HepG2 (cell line): ENCODE results near the gene EEF1AKMT4. TPM values are rescaled to one million over a fixed set of nuclear protein-coding genes. Genes with fewer than 3 reads are reported as not detected.

Experiments used
- GATA4 ChIP-seq: sonication (generic); IDR thresholded peaks from 2 replicates; pipeline ENCODE4 v1.6.1; 2016; ENCODE audit warnings: antibody characterized with exemption, low read depth, borderline replicate concordance
- IRF2 ChIP-seq: IDR thresholded peaks from 2 replicates; pipeline ENCODE4 v1.6.1; 2018; ENCODE audit warnings: missing genetic modification reagents, missing compliant biosample characterization
- JUNB ChIP-seq: sonication (generic); formaldehyde crosslinking; IDR thresholded peaks from 2 replicates; pipeline ENCODE4 v1.8.0; 2022; ENCODE audit warnings: missing genetic modification reagents, mild to moderate bottlenecking, borderline replicate concordance
- NCOA5 ChIP-seq: sonication (generic); formaldehyde crosslinking; IDR thresholded peaks from 2 replicates; pipeline ENCODE4 v1.4.0; 2020; ENCODE audit warnings: missing genetic modification reagents
- NFE2L1 ChIP-seq: sonication (generic); formaldehyde crosslinking; IDR thresholded peaks from 2 replicates; pipeline ENCODE4 v1.4.0; 2020; ENCODE audit warnings: missing genetic modification reagents, mild to moderate bottlenecking, borderline replicate concordance
- PAWR ChIP-seq: sonication (generic); formaldehyde crosslinking; IDR thresholded peaks from 2 replicates; pipeline ENCODE4 v1.4.0; 2020; ENCODE audit warnings: missing genetic modification reagents, mild to moderate bottlenecking, borderline replicate concordance
- RXRA ChIP-seq: sonication (generic); formaldehyde crosslinking; IDR thresholded peaks from 2 replicates; pipeline ENCODE4 v1.5.1; 2020; ENCODE audit warnings: missing genetic modification reagents
- SKI ChIP-seq: fragments of 450-650 bp; IDR thresholded peaks from one replicate; pipeline ENCODE4 v1.6.1; 2018; ENCODE audit warnings: mild to moderate bottlenecking; ENCODE audit not compliant: partially characterized antibody
- SP4 ChIP-seq: sonication (generic); formaldehyde crosslinking; IDR thresholded peaks from 2 replicates; pipeline ENCODE4 v1.8.1; 2023; ENCODE audit warnings: mild to moderate bottlenecking, missing genetic modification reagents
- ZFP1 ChIP-seq: IDR thresholded peaks from 2 replicates; pipeline ENCODE4 v1.6.1; 2016
- ZNF33B ChIP-seq: sonication (generic); formaldehyde crosslinking; IDR thresholded peaks from 2 replicates; pipeline ENCODE4 v1.5.1; 2020; ENCODE audit warnings: mild to moderate bottlenecking, missing genetic modification reagents
- ZNF383 ChIP-seq: sonication (generic); formaldehyde crosslinking; IDR thresholded peaks from 2 replicates; pipeline ENCODE4 v1.4.0; 2020; ENCODE audit warnings: missing genetic modification reagents, mild to moderate bottlenecking, borderline replicate concordance
- polyA plus RNA-seq, 8 experiments: library from polyadenylated mRNA; depleted of rRNA in 3 of 8; stranded (reverse) in 7 of 8; unstranded in 1 of 8; fragments of >200 nt; fragmentation: Illumina TruSeq in 4 of 8; extraction: Trizol in 4 of 8; gene quantifications; 2 replicates each; pipeline versions ENCODE4 v1.2.1 to v1.2.3, GENCODE V29; 2011 to 2016; ENCODE audit warnings: low read depth in 4 of 8, missing spikeins in 1 of 8, mixed read lengths in 1 of 8; ENCODE audit not compliant: insufficient read depth in 1 of 8
- total RNA-seq, 5 experiments: library from RNA; depleted of rRNA; stranded (reverse); fragments of >200 nt; fragmentation: Illumina TruSeq; extraction: Trizol; gene quantifications; 2 replicates each; pipeline ENCODE4 v1.2.3, GENCODE V29; 2016; ENCODE audit warnings: low read depth in 1 of 5
- TF ChIP-seq, protein P1 (sequence below), 2 experiments: IDR thresholded peaks; 2 replicates each; pipeline ENCODE4 v1.6.1; 2011 to 2012; ENCODE audit warnings: low read length in 2 of 2, borderline replicate concordance in 1 of 2, low read depth in 1 of 2, mild to moderate bottlenecking in 1 of 2, moderate library complexity in 1 of 2
- TF ChIP-seq, protein P2 (sequence below): sonication (generic); formaldehyde crosslinking; IDR thresholded peaks from 2 replicates; pipeline ENCODE4 v1.8.1; 2023; ENCODE audit warnings: mild to moderate bottlenecking, missing genetic modification reagents
- TF ChIP-seq, protein P3 (sequence below): sonication (generic); formaldehyde crosslinking; IDR thresholded peaks from 2 replicates; pipeline ENCODE4 v1.4.0; 2020; ENCODE audit warnings: missing genetic modification reagents, mild to moderate bottlenecking, borderline replicate concordance
- TF ChIP-seq, protein P4 (sequence below): sonication (generic); formaldehyde crosslinking; IDR thresholded peaks from 2 replicates; pipeline ENCODE4; 2020; ENCODE audit warnings: missing genetic modification reagents, mild to moderate bottlenecking, borderline replicate concordance
- TF ChIP-seq, protein P5 (sequence below): sonication (generic); formaldehyde crosslinking; IDR thresholded peaks from 2 replicates; pipeline ENCODE4 v1.5.0; 2020; ENCODE audit warnings: mild to moderate bottlenecking, low read depth, missing genetic modification reagents, borderline replicate concordance

Gene EEF1AKMT4
- total and polyA plus RNA-seq, 2 of the 13 experiments (the other 11 are each of a cell fraction or from before 2014, with no cell fraction given) = 13.1 to 15.8 TPM

DNA sequence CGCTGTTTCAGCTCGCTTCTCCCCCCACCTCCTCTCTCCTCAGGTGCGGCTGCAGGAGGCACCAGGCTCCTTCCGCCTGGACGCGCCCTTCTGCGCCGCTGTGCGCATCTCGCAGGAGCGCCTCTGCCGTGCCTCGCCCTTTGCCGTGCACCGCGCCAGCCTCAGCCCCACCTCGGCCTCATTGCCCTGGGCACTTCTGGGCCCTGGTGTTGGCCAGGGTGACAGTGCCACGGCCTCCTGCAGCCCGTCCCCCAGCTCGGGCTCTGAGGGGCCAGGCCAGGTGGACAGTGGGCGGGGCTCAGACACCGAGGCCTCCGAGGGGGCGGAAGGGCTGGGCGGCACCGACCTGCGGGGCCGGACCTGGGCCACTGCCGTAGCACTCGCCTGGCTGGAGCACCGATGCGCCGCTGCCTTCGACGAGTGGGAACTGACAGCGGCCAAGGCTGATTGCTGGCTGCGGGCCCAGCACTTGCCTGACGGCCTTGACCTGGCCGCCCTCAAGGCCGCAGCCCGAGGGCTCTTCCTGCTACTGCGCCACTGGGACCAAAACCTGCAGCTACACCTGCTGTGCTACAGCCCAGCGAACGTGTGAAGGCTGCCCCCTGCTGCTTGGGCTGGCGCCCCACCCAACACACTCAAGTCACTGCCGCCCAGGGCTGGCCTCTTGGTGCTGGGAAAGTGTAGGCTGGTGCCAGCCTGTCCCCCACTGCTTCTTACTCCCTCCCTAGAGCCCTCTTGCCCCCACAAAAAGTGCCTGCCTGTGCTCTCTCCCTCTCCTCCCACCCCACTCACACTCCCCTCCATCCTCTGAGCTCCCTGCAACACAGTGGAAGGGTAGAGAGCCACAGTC lies 7.8 kb upstream of the EEF1AKMT4 start (continued):
- TF ChIP-seq, protein P1, sequence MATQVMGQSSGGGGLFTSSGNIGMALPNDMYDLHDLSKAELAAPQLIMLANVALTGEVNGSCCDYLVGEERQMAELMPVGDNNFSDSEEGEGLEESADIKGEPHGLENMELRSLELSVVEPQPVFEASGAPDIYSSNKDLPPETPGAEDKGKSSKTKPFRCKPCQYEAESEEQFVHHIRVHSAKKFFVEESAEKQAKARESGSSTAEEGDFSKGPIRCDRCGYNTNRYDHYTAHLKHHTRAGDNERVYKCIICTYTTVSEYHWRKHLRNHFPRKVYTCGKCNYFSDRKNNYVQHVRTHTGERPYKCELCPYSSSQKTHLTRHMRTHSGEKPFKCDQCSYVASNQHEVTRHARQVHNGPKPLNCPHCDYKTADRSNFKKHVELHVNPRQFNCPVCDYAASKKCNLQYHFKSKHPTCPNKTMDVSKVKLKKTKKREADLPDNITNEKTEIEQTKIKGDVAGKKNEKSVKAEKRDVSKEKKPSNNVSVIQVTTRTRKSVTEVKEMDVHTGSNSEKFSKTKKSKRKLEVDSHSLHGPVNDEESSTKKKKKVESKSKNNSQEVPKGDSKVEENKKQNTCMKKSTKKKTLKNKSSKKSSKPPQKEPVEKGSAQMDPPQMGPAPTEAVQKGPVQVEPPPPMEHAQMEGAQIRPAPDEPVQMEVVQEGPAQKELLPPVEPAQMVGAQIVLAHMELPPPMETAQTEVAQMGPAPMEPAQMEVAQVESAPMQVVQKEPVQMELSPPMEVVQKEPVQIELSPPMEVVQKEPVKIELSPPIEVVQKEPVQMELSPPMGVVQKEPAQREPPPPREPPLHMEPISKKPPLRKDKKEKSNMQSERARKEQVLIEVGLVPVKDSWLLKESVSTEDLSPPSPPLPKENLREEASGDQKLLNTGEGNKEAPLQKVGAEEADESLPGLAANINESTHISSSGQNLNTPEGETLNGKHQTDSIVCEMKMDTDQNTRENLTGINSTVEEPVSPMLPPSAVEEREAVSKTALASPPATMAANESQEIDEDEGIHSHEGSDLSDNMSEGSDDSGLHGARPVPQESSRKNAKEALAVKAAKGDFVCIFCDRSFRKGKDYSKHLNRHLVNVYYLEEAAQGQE (IDR thresholded peaks at IDR 0.05; ENCODE audit: borderline replicate concordance in 1 of 2, low read depth in 1 of 2, low read length in 2 of 2) = peak in 1 of 2 experiments; percentile 66; a peak in 1 of 4 replicates
- TF ChIP-seq, protein P2, sequence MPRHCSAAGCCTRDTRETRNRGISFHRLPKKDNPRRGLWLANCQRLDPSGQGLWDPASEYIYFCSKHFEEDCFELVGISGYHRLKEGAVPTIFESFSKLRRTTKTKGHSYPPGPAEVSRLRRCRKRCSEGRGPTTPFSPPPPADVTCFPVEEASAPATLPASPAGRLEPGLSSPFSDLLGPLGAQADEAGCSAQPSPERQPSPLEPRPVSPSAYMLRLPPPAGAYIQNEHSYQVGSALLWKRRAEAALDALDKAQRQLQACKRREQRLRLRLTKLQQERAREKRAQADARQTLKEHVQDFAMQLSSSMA = no peak
- peak; percentile 75; the same call in 1 of the 2 replicates for TF ChIP-seq NFE2L1 (CRISPR knock-in tag)
- peak; percentile 92 for TF ChIP-seq IRF2 (CRISPR knock-in tag)
- TF ChIP-seq GATA4 = no peak
- TF ChIP-seq JUNB (CRISPR knock-in tag) = peak; percentile 2; the same call in 1 of the 2 replicates
- no peak for TF ChIP-seq PAWR
- TF ChIP-seq ZNF33B (CRISPR knock-in tag) = 0 out of 2 replicates have a peak, but pooled peaks have one; percentile 36
- TF ChIP-seq, protein P3, sequence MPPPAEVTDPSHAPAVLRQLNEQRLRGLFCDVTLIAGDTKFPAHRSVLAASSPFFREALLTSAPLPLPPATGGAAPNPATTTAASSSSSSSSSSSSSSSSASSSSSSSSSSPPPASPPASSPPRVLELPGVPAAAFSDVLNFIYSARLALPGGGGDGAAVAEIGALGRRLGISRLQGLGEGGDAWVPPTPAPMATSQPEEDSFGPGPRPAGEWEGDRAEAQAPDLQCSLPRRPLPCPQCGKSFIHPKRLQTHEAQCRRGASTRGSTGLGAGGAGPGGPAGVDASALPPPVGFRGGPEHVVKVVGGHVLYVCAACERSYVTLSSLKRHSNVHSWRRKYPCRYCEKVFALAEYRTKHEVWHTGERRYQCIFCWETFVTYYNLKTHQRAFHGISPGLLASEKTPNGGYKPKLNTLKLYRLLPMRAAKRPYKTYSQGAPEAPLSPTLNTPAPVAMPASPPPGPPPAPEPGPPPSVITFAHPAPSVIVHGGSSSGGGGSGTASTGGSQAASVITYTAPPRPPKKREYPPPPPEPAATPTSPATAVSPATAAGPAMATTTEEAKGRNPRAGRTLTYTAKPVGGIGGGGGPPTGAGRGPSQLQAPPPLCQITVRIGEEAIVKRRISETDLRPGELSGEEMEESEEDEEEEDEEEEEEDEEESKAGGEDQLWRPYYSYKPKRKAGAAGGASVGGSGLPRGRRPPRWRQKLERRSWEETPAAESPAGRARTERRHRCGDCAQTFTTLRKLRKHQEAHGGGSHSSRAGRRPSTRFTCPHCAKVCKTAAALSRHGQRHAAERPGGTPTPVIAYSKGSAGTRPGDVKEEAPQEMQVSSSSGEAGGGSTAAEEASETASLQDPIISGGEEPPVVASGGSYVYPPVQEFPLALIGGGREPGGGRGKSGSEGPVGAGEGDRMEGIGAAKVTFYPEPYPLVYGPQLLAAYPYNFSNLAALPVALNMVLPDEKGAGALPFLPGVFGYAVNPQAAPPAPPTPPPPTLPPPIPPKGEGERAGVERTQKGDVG (CRISPR knock-in tag) = peak; percentile 96
- TF ChIP-seq SP4 (CRISPR knock-in tag) = peak; percentile 75
- TF ChIP-seq SKI = peak; percentile 70
- TF ChIP-seq, protein P4, sequence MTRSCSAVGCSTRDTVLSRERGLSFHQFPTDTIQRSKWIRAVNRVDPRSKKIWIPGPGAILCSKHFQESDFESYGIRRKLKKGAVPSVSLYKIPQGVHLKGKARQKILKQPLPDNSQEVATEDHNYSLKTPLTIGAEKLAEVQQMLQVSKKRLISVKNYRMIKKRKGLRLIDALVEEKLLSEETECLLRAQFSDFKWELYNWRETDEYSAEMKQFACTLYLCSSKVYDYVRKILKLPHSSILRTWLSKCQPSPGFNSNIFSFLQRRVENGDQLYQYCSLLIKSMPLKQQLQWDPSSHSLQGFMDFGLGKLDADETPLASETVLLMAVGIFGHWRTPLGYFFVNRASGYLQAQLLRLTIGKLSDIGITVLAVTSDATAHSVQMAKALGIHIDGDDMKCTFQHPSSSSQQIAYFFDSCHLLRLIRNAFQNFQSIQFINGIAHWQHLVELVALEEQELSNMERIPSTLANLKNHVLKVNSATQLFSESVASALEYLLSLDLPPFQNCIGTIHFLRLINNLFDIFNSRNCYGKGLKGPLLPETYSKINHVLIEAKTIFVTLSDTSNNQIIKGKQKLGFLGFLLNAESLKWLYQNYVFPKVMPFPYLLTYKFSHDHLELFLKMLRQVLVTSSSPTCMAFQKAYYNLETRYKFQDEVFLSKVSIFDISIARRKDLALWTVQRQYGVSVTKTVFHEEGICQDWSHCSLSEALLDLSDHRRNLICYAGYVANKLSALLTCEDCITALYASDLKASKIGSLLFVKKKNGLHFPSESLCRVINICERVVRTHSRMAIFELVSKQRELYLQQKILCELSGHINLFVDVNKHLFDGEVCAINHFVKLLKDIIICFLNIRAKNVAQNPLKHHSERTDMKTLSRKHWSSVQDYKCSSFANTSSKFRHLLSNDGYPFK (CRISPR knock-in tag) = peak; percentile 70; the same call in 1 of the 2 replicates
- no peak; the same call in 1 of the 2 replicates for TF ChIP-seq NCOA5 (CRISPR knock-in tag)
- peak; percentile 59; the same call in 1 of the 2 replicates for TF ChIP-seq ZFP1 (CRISPR knock-in tag)
- TF ChIP-seq, protein P5, sequence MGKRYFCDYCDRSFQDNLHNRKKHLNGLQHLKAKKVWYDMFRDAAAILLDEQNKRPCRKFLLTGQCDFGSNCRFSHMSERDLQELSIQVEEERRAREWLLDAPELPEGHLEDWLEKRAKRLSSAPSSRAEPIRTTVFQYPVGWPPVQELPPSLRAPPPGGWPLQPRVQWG = no peak
- peak; percentile 96; the same call in 1 of the 2 replicates for TF ChIP-seq ZNF383
- peak; percentile 98 for TF ChIP-seq RXRA (CRISPR knock-in tag)
